ENCODE measurements around the gene UBE2E1.
A peak's percentile ranks its signal among the peaks of the same experiment; 100 is the strongest.

Gene UBE2E1

DNA sequence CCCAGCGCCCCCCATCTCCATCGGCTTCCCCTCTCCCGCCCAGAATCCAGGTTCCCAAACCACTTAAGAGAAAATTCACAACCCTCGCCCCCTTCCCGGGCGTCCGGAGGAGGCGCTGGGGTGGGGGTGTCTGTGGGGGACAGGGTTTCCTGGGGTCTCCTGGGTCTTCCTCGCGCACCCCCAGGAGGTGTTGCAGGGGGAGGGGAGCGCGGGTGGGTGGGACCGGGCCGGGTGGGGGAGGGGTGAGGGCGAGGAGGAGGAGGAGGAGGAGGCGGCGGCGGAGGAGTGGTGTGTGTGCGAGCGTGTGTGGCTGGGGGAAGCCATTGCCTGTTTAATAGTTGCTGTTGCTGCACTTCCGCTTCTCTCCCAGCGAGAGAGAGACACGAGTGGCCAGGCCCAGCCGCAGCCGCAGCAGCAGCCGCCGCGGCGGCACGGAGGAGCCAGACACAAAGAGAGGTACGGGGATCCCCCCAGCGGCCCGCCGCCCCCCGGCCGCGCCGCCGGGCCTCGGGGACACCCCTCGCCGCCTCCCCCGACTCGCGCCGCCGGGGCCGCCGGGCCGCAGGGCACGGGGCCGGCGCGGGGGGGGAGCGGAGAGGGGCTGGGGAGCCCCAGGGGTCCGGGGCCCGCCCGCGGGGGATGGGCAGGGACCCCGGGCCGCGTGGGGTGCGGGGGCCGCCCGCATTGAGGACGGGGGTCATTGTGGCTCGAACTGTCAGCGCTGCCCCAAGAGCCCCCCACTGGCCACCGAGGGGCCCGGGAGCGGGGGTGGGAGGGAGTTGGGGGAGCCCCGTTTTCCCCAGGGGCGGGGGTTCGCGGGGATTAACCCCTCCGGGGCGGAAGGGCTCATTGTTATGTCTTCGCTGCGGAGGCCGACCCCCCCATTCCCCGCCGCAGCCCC, at the start of gene UBE2E1:
UBE2E1 (plus strand) TSS at position 323 of the 901 bp plus-strand sequence. CDS start 1,315 bp downstream, outside the sequence.
- peak; percentile 87 for DNase-seq

DNA sequence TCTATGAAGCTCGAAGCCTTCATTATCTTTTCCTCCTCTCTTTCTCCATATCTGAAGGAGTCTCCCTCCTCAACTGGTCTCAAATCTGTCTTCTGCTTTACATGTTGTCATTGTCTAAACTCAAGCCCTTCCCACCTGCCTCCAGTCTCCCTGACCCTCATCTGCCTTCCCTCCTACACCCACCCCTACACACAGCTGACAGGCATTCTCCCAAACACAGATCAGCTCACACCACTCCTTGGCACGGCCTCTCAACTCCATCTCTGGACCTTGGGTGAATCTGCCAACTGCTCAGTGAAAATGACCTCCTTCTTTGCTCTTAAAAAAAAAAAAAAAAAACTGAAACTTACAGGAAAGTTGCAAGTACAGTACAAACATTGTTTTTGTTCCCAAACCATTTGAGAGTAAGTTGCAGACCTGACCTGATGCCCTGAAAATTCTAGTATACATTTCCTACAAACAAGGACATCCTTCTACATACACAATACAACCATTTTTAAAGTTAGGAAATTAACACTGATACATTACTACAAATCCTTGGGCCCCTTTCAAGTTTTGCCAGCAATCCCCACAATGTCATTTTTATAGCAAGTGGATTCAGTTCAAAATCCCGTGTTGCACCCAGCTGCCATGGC, 49.4 kb upstream of the UBE2E1 start:
- DNase-seq = no peak

DNA sequence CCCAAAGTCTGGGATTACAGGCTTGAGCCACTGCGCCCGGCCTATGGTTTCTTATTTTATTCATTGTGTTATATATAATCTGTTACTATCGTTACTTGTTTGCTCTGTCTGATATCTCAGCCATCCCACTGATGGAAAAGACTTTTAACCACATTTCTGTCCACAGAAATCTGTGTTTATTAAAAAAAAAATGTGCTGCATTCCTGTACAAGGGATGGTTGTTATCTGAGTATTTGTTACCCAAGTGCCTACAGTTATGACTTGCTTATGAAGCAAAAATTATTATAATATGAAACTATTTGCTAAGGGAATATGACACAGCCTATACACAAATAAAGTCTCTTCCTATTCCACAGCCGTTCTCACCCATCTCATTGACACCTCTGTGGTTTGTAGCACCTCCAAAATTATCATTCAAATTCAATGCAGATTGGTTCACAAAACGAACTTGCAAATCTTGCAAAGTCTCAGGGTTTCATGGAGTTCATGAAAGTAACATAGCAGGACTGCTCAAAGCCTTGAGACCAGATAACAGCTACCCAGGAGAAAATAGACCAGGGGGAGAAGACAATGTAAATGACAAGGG, 47.4 kb upstream of the UBE2E1 start:
- no peak for DNase-seq

GRCh38 chr3:23760325-23760724, 45.4 kb upstream of the UBE2E1 start:
- DNase-seq = no peak

DNA sequence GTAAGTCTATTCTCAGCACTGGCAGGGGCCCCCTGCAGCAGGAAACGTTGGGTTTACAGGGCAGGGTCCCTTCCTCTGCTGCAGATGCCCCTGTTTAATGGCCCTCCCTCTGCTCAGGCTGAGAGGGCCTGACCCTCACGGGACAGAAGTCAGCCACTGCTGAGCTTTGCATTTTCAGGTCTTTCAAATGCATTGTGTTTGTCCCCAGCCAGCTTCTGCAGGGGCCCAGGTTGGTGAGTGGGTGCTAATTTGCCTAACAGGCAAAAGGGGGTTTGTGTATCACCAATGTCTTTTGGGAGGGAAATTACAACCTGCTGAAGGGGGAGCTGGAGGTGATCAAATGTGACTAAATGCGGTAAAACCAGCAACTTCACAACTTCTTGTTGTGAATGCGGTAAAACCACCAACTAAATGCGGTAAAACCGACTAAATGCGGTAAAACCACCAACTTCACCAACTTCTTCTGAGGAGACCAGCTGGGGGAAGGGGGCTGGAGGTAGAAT, 44.8 kb upstream of the UBE2E1 start:
- no peak for DNase-seq

DNA sequence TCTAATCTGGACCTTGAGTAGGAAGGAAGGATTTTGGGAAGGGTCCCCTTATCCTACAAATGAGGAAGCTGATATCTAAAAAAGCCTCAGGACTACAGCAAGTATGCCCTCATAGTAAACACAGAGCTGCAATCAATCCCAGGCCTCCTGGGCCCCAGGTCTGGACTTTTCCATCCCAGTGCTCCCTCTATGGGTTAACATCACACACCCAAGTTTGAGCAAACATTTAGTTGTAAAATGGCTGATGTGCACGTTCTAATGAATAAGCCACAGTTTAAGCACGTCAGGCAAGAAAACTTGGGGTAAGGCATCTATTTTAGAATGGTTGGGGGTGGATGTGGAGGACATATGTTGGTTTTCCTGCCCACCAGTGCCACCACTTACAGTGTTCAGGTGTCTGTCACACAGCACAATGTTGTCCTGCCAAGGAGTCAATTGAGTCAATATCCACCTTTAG, 44.3 kb upstream of the UBE2E1 start:
- peak; percentile 52 for DNase-seq

DNA sequence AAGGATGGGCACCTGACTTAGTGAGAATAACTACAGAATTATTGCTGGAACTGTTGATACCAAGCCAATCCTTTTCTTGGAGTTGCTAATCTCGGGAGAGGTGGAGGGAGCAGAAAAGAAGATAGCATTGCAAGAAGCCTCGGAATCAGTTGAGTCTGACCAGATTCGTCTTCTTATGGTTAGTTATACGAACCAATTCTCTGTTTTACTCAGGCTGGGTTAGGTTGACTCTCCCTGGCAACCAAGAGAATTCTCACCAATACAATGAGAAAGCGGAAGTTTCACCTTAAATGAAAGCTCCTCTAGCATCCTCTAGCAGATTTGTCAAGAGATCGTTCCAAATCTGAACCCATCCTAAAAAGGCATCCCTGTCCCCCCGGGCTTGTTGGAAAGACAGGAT, 43.5 kb upstream of the UBE2E1 start:
- DNase-seq = no peak

DNA sequence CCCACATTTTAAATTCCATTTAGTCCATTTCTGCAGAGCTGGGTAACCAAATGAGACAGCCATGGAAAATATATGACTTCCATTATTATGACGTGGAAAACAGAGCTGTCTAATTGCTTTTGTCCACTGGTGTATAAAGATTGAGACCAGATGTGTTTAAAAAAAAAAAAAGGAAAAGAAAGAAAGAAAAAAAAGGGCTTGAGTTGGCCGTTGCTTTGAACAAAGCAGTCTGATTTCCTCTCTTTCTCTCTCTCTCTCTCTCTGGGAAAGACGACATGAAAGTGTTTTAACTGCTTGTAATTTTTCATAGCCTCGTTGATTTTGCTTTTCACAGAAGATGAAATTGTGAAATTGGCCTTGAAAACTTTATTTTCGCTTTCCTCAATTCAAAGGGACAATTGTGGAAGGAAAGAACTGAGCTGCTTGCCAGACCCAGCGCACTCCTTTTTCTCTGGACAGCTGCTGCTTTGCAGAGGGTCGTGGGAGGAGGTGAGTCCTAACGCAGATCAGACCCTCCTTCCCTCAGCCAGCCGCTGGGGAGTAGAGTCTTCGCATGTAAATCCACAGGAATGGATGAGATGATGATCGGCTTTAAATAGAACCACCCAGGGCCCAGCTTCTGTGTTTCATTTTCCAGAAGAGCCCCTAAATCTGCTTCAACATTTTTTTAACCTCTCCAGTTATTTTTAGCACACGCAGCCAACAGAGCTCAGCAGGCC, 42.8 kb upstream of the UBE2E1 start:
- DNase-seq = no peak

- no peak for DNase-seq
These were observed 41.3 kb upstream of the UBE2E1 start for GRCh38 chr3:23764407-23764806.

- DNase-seq = no peak
These were observed 38.2 kb upstream of the UBE2E1 start for GRCh38 chr3:23767546-23767945.

DNA sequence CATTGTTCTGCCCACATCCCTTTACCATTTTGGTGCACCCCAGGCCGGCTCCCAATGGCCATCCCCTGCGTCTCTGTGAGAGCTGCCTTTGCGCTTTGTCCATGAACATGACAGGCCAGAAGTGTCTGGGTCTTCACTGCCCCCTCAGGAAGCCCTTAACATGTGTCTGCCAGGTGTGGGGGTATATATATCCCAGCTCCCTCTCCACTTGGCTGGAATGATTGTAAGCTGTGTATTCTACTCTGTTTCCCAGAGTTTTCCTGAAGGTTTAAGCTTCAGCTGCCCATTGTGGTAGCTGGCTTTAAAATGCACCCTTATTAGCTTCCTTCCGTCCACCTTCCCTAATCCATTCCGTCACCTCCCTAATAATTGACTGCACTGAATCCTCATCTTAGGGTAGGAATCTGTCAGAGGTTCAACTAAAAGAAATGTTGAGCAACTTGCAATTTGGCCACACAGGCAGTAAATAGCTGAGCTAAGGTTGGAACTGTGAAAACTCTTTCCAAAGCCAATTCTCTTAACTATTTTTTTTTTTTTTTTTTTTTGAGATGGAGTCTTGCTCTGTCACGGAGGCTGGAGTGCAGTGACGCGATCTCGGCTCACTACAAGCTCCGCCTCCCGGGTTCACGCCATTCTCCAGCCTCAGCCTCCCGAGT, 30.4 kb upstream of the UBE2E1 start:
- no peak for DNase-seq

DNA sequence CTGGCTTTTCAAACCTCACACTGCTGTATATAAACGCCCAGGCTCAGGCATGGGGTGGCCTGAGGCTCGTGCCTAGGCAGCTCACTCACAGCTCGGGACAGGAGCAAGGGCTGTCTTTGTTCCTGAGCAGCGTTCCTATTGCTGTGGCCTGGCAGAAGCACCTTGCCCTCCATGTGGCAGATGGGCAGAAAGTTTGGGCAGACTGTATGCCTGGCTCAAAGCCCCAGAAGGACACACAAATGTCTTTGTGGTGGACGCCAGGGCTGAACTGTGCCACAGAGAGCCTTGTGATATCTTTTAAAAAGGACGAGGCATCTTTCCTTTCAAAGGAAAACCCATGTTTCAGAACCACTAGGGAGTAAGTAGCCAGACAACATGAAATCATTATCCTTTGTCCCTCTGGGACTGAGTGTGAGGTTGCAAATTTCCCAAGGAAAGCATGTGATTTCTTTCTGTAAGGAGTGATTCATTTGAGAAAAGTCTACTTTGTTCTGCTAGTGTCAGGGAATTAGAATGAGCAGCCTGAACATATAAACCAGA, 29.3 kb upstream of the UBE2E1 start:
- DNase-seq = no peak

DNA sequence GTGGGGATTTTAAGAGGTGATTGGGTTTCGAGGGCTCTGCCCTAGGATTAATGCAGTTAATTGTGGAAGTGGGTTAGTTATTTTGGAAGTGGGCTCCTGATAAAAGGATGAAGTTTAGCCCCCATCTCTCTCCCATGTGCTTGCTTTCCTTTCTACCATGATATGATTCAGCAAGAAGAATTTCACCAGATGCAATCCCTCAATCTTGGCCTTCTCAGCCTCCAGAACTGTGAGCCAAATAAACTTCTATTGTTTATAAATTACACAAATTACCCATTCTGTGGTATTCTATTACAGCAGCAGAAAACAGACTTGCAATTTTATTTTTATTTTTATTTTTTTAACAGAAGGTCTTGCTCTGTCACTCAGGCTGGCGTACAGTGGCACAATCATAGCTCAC, 27.3 kb upstream of the UBE2E1 start:
- no peak for DNase-seq

- no peak for DNase-seq
These were observed 25.9 kb upstream of the UBE2E1 start for GRCh38 chr3:23779841-23780240.

DNA sequence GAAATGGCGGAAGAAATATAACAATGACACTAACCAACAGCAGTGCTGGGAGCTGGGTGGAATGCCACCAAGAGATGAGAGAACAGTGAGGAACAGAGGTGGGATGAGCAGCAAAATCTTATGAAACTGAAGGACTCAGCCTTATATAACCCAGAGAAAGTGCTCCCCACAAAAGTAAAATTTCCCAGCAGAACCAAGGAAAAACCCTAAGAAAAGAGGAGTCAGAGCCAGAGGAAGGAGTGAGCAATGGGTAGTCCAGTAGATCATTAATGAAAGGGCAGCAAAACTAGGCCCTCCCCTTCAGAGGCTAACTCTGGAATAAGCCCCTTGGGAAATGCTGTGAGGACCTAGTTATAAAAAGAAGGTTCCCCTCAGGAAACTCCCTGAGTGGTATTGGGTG, 24.7 kb upstream of the UBE2E1 start:
- no peak for DNase-seq

GRCh38 chr3:23781871-23782270, 23.9 kb upstream of the UBE2E1 start:
- no peak for DNase-seq

DNA sequence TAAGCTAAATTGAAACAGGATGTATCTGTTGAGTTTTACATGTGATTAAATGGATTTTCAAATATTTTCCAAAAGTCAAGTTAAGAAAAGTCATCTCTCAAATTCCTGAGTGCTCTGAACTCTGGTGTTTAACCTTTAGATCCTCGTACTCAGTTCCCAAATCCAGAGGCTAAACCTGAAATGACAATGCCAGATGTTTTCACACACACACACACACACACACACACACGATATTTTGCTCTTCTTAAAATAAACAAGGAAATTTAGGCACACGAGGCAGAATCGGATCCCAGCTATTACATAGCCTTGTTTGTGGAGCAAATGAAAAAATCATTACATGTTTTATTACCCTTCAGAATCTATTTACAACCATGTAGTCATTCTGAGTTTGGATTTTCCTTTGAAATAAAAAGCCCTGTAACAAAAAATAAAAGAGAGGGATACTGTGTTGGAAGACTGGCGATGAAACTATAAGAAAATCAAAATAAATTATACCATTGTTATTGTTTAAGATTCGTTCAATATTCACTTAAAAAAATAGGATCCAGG, 20.6 kb upstream of the UBE2E1 start:
- no peak for DNase-seq

DNA sequence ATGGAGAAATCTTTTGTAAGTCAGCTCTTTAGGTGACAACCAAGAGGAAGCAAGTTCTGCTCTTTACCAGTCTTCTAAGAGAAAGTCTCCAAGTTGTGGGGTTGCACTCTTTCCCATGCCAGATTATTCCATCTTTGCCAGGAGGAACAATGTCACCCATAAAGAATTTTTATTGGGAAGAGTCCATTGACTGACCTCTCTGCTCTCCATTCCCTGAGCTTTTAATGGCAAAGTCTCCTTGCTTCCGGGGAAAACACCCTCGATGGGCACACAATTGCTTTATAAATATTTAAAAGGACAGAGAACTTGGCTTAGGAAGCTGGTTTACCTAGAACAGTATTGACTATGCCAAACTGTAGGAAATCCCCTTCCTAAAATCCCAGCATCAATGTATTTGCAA, 19.9 kb upstream of the UBE2E1 start:
- DNase-seq = no peak

DNA sequence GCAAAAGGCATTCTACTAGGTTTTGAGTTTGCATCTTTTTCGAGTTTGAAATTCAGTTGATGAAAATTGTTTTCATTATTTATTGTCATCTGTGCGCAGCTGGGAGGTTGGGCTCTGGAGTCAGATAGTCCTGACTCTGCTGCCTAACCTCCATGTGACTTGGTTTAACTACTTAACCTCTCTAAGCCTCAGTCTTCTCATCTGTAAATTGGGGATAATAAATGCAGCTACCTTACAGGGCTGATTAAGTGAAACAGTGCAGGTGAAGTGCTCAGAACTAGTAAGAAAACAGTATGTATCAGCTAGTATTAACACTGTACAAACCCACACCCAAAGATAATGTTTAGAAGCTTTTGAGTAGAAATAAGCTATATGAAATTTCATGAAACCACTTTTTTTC, 14.1 kb upstream of the UBE2E1 start:
- DNase-seq = no peak

- DNase-seq = no peak
These were observed 12.1 kb upstream of the UBE2E1 start for GRCh38 chr3:23793528-23794134.

DNA sequence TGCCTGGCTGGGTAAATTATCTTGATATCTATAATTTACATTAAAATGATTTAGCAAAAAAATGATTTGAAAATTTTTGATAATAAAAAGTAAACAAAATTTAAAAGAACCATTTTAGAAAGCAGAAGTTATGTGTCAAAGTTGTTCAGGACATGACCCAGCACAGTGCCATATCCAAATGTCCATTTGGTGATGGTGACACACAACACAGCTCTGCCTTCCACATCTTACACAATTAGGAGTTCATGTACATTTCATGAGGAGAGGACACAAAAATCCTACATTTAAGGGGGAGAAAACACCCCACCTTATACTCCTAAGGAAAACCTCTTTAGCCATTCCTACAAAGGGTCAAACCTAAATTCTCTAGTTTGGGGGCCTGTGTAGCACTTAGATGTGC, 10.7 kb upstream of the UBE2E1 start:
- no peak for DNase-seq

Data from hematopoietic multipotent progenitor cell treated with erythropoietin and hydrocortisone succinate and interleukin-3 and kit ligand, for 6 days (in vitro differentiated cells).